Activated naive CD4-positive, alpha-beta T cell treated with Interleukin-2 at 50 U/mL for 16 hours (primary cell): ENCODE results near the gene THBS3.

Source experiments
- DNase-seq: peaks from one replicate; pipeline ENCODE4 v3.0.0-alpha.2; 2020

THBS3 gene

GRCh38 chr1:155186794-155187455 is 20.8 kb downstream of the THBS3 start:
- DNase-seq, result no peak

GRCh38 chr1:155186067-155186793 is 21.5 kb downstream of the THBS3 start:
- DNase-seq, result no peak

- DNase-seq, result no peak
These were observed 22.0 kb downstream of the THBS3 start for GRCh38 chr1:155185783-155186066.

DNA sequence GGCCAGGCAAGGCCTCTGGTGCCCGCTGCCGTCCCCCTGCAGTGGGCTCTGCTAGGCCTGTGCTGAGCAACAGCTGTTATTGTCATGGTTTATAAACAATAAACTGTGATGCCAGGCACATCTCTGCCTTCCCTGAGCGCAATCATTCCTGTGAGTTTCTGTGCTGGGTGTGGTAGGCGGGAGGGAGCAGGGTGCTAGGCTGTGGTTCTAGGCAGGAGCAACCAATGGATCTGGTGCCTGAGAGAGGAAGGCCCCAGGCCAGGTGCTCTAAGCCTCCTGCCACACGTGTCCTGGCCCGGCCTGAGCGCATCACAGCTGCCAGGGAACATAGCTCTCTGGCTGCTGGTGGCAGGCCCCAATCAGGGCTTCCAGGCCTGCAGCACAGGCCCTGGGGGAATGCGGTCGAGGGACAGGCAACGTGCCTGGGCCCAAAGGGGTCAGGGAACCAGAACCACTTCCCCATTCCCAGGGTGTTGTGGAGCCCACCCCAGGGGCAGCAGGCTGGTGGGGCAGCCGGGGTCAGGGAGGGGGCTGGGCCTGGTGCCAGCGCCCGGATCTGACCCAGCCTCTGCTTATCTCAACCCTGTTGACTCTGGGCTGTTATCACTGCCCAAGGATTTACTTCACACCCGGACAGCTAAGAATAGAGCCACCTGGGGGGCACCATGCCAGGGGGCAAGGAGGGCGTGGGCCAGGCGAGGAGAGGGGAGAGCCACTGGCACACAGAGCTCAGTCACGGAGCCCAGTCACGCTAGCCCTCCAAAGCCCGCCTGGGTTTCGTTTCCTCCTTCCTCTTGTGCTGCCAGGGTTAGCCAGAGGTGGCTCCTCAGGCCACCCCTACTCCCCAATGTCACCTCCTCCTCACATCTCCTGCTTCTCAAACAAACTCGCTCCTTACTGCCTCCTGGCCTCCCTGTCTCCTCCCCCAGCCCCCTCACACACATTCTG is 22.6 kb downstream of the THBS3 start:
- no peak for DNase-seq

GRCh38 chr1:155184351-155184811 is 23.3 kb downstream of the THBS3 start:
- no peak for DNase-seq

- DNase-seq, result no peak
These were observed 23.9 kb downstream of the THBS3 start for GRCh38 chr1:155183775-155184221.

GRCh38 chr1:155182052-155182550 is 25.6 kb downstream of the THBS3 start:
- no peak for DNase-seq

DNA sequence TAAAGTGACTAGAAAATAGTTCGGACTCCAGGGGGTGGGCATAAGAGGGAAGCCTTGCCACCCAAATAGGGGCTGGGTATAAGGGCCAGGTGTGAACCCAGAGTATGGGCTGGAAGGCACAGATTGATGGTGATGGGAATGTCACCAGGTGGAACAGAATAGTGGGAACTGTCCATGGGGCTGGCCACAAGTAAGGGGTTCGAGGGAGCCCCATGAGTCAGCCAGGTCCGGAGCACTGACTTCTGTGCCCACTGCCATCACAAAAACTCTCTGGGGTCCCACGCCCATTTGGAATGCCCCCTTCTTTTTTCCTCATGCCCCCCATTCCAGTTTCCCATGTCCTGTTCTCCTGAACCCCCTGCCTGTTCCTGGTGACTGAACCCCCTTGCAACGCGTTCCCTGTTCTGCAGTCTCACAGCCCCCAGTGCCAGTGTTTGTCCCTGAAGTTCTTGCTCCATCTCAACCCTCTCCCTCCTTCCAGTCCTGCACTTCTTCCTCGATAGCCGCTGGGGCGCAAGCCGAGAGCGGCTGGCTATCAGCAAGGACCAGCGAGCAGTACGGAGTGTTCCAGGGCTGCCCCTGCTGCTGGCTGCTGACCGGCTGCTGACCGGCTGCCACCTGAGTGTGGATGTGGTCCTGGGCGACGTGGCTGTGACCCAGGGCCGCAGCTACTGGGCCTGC is 26.2 kb downstream of the THBS3 start:
- no peak for DNase-seq

DNA sequence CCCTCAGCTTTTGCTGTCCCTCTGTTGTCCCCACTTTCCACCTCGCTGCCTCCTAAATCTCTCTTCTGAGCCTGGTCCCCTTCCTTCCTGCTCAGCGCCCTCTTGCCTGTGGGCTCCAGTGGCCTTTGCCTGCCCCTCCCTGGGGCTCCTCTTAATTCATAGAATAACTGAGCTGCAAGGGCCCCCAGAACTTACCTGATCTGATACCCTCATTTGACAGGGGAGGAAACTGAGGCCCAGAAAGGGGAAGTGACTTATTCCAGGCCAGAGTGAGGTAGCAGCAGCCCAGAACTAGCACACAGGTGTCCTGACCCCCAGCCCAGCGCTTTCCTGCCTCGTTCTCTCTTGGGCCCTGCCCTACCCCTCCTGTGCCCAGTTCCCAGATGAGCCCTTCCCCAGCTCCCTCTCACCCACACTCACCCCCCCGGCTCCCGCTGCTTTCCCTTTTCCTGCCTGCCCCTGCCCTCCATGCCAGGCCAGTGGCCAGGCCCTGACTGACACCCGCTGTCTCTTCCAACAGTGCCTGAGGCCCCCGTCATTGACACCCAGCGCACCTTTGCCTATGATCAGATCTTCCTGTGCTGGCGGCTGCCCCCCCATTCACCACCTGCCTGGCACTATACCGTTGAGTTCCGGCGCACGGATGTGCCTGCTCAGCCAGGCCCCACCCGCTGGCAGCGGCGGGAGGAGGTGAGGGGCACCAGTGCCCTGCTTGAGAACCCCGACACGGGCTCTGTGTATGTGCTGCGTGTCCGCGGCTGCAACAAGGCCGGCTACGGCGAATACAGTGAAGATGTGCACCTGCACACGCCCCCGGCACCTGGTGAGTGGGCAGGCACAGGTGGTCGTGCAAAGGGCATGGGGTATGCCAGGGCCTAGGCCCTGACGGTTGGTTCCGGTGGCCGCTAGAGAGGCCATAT is 28.3 kb downstream of the THBS3 start:
- no peak for DNase-seq

- DNase-seq, result no peak
These were observed 29.1 kb downstream of the THBS3 start for GRCh38 chr1:155178441-155179111.

DNA sequence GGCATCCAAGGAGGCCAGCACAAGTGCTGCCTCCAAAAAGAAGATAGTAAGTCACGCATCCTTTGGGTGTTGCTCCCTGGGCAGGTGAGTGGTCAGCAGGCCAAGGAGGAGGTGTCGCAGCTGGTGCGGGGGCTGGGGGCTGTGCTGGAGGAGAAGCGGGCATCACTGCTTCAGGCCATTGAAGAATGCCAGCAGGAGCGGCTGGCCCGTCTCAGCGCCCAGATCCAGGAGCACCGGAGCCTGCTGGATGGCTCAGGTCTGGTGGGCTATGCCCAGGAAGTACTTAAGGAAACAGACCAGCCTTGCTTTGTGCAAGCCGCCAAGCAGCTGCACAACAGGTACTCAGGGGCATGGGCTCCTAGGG is 29.8 kb downstream of the THBS3 start:
- DNase-seq, result no peak

GRCh38 chr1:155177192-155177917 is 30.3 kb downstream of the THBS3 start:
- DNase-seq, result no peak

DNA sequence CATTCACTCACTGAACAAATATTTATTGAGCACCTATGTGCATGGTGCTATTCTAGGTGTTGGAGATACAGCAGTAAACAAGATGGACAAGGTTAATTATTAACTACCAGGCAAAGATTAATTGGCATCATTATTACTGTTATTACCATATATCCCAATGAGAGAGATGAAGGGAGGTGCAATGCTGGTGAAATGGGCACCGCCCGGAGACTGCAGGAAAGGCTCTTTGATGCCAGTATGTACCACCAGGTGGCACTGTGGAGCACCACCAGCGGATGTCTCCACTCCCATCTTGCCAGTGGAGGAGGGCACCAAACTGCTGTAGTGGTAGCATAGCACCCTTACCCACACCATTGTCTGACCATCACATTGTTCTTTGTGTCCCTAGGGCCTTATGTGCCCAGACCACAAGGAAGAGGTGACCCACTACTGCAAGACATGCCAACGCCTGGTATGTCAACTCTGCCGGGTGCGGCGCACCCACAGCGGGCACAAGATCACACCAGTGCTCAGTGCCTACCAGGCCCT is 31.1 kb downstream of the THBS3 start:
- DNase-seq, result peak; percentile 86

- peak; percentile 21 for DNase-seq
These were observed 31.7 kb downstream of the THBS3 start for GRCh38 chr1:155175927-155176371.

DNA sequence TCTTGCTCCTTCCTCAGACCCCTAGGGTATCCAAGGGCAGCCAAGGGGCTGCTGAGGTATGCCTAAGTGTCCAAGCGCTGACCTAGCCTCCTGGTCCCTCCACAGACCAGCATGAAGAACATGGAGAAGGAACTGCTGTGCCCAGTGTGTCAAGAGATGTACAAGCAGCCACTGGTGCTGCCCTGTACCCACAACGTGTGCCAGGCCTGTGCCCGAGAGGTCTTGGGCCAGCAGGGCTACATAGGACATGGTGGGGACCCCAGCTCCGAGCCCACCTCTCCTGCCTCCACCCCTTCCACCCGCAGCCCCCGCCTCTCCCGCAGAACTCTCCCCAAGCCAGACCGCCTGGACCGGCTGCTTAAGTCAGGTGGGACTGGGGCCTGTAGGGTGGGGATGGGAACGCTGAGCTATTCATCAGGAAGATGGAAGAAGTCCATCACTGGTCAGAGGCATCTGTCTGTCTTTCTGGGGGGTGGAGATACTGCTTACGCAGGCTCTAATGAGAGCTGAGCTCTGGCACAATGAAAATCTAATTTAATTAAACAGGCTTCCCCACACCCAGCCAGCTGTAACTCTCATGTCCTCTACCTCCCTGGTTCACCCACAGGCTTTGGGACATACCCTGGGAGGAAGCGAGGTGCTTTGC is 32.3 kb downstream of the THBS3 start:
- no peak for DNase-seq

GRCh38 chr1:155174324-155175280 is 33.1 kb downstream of the THBS3 start:
- peak; percentile 56 for DNase-seq

- peak; percentile 76 for DNase-seq
These were observed 34.0 kb downstream of the THBS3 start, which contains the start of gene TRIM46 for GRCh38 chr1:155173478-155174323. TRIM46 (plus strand) TSS chr1:155173849; CDS start chr1:155173967, 118 bp downstream.
